Left renal cortex interstitium (tissue), 4 donors: Measurements from ENCODE around the gene SEMA3F. TPM values are rescaled to one million over a fixed set of nuclear protein-coding genes. Genes with fewer than 3 reads are reported as not detected.
"Not testable (repeated sequence)": the region's sequence is repeated elsewhere in the genome, so short reads cannot be mapped to it uniquely, and the experiment has no call there.

ENCODE experiments used
- DNase-seq, 4 donors: peaks; one replicate each; pipeline ENCODE4 v3.0.0-alpha.2; 2013; ENCODE audit warnings: low read depth in 4 of 4, low spot score in 2 of 4, missing footprints in 1 of 4
- polyA plus RNA-seq, 4 donors: library from polyadenylated mRNA; unstranded; fragments of 120-200 nt; gene quantifications; one replicate each; pipeline ENCODE4 v1.2.1, GENCODE V29; 2013; ENCODE audit not compliant: insufficient read length in 4 of 4

Gene SEMA3F
- polyA plus RNA-seq, 4 donors, result 68.6 to 101 (median 80.4) TPM

DNA sequence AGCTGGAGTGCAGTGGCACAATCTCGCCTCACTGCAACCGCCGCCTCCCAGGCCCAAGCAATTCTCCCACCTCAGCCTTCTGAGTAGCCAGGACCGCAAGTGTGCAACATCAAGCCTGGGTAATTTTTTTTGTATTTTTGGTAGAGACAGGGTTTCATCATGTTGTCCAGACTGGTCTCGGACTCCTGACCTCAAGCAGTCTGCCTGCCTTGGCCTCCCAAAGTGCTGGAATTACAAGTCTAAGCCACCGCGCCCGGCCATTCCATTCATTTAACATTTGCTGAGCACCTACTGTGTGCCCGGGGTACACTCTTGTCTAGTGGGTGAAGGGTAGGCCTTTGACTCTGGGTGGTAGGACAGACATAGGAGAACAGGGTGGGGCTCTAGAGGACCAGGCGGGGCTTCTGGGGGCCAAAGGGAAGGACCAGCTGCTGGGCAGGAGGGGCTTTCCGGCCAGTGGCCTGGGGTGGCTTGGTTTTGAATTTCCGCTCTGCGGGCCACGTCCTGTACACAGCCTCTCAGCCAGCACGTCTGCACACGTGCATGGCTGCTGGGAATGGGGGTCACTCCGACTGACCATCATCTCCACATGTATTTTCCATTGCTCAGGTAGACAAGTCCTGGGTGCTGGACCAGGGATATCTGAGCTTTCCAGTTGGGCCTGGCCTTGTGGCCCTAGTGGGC lies 52.4 kb downstream of the SEMA3F start:
- DNase-seq, result no peak

DNA sequence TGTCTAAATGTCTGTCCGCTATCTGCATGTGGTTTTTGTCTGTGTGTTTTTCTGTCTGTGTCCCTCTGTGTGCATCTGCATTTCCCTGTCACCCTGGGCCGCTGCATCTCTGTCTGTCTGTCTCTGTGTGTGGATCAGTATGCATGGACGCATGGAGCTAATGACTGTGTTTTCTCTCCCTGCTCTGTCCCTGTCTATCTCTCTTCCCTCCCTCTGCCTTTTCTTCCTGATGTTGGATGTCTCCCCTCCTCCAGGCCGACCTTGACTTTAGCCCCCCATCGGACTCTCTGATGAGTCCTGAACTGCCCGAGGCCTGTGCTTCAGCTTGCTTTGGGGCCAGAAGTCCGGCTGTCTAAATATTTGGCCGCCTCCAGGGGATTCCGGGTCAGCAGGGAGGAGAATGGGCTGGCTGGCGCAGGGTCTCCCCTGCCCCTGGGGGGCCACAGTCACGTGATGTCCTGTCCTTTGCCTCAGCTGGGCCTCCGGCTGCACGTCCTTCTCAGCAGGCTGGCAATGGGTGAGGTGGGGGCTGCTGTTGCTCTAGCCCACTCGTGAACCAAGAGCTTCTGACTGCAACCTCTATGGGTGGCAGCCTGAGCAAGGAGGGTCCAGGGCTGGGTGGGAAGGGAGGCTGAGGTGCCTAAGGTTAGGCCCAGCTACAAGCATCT lies 53.7 kb downstream of the SEMA3F start:
- DNase-seq, result no peak

DNA sequence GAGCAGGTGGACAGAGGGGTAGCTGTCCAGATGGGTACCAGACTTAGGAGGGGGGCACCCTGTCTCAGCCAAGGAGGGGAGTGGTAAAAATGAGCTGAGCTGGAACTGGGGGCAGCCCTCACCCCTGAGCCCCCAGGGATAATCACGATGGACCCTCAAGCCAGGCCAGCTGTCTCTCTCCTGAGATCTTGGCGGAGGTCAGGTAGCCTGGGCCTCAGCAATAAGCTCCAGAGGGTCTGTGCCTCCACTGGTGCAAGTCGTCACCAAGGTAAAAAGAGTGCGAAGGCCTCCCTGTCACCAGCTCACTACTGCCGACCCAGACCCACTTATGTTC lies 55.0 kb downstream of the SEMA3F start:
- no peak for DNase-seq

DNA sequence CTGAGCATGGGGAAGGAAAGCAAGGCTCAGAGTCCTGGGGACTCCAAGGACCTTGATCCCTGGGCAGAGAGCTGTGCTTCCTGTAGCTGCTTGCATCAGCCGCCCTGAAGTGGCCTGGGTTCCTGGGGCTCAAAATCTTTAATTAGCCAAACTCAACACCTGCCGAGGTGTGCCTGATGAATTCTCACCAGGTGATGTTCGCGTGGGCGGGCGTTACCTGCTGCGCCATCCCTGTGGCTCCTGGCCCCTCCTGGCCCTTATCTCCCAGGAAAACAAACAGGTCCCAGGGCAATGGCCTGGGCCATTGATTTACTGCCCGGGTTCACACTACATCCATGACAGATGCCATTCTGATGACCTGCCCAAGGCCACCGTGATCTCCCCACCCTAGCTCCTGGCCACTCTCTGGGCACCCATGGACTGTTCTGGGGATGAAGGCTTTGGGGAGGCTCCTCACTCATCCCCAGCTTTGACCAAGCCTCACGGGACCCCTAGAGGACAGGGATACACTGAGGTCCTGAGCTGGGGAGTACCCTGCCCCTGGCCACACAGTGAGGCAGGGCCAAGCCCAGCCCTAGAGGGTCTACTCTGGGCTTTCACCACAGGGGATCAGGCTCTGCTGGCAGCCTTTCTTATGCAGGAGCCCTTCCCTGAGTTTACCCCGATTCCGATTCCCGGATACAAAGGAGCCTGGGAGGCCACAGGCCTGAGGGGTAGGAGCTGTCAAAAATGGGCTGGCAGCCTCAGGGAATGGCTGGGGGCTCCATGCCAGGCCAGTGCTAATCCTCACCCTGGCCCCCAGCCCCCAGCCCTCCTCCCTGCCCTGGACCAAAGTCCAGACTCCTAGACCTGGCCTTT lies 55.6 kb downstream of the SEMA3F start:
- DNase-seq, result no peak

DNA sequence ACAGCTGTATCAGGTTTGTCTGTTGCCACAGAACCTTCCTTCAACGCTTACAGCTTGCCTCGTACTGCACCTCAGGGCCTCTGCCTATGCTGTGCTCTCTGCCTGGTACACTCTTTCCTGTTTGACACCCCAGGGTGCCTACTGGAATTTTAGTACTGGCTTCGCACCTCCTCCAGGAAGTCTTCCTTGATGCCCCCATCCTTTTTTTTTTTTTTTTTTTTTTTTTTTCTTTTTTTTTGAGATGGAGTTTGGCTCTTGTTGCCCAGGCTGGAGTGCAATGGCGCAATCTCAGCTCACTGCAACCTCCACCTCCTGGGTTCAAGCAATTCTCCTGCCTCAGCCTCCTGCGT lies 56.2 kb downstream of the SEMA3F start:
- DNase-seq, result not testable (repeated sequence)

DNA sequence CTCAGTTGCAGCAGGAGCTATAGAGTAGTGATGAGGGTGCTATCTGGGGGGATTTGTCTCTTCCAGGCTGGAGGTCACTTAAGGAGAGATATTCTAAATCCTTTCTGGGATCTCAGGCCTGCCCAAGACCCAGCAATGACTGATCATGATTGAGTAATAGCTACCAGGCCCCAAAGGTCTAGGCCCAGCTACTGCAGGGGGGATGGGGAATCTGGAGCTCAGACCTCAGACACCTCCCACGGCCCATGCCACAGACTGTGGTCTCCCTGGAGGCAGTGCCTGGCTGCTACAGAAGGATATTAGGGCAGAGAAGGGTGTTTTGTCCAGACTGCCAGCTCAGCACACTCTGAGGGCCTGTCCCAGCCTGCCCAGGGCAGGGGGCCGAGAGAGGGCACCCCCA lies 56.8 kb downstream of the SEMA3F start:
- DNase-seq, result no peak

DNA sequence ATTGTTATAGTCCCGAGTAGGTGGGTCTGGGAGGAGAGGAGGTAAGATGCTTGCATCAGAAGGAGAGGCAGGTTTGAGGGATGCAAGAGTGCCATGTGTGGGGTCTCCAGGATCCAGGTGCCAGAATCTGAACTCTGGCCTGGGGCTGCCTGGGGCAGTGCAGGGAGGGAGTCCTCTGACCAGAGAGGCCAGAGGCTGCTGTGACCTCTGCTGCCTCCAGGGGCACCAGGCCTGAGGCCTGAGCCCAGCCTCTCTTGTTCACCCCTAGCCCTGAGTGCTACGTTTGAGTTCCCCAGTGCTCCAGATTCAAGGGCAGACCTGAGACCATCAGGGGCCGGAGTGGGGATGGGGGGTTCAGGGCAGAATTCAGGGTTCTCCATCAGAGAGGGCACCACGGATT lies 57.4 kb downstream of the SEMA3F start:
- no peak for DNase-seq

DNA sequence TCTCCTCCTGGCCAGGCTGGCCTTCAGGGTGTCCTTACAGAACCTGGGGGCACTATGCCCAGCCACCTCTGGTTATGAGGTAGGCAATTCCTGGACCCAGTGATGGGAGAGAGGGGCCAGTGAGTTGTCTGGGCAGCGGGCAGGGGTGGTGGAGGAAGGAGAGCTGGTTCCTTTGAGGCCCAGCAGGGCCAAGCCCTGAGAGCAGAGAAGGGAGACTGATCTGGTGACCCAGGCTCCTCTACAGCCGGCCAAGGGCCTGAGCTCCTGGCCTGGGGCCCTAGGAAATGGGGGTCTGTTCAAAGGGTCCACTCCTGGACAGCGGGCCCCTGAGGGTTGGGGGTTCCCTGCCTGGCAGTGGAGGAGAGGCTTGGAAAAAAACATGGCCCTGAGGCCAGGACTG lies 57.8 kb downstream of the SEMA3F start:
- no peak for DNase-seq

DNA sequence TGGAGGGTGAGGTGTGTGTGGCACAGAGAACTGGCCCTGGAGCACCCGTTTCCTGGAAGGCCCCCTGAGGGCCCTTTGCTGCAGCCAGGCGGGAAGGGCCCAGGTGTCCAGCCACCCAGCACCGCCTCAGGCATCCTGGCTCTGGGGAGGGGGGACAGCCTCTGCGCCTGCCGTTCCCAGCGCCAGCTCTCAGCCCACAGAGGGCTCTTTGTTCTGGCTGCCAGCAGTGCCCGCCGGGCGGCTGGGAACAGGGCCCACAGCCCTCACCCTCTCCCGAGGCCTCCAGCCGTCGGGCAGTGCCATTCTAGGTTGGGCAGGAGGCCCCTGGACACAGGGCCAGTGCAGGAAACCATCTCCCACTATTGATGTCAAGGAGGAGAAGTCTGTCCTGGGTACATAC lies 58.2 kb downstream of the SEMA3F start:
- DNase-seq, result no peak

DNA sequence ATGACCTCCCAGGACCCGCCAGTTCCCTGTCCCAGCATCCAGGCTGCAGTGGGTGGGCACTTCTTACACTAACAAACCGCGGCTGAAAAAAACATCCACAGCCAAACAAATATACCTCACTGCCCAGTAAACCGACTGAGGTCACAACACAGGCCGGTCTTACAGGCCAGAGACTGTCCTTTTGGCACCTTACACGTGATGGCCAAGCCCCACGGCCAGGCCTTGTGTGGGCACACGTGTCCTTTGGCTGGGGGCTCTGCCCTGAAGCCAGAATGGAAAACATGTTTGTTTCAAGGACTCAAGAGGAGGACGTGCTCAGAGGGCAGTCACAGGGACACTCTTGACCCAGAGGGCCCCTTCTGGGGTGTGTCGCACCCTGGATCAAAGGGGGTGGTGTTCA lies 59.7 kb downstream of the SEMA3F start:
- DNase-seq, result no peak

DNA sequence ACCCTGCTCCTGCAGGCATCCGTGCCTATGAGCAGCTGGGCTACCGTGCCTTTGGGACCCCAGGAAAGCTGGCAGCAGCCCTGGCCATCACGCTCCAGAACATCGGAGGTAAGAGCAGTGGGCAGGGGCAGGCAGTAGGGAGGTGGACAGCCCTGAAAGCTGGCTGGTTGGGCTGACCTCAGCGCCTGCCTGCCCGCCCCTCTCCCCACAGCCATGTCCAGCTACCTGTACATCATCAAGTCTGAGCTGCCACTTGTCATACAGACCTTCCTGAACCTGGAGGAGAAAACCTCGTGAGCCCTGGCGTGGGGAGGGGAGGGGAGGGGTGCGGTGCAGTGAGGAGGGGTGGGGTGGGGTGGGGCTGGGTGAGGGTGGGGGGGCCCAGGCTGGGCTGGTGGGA lies 60.4 kb downstream of the SEMA3F start:
- no peak for DNase-seq

DNA sequence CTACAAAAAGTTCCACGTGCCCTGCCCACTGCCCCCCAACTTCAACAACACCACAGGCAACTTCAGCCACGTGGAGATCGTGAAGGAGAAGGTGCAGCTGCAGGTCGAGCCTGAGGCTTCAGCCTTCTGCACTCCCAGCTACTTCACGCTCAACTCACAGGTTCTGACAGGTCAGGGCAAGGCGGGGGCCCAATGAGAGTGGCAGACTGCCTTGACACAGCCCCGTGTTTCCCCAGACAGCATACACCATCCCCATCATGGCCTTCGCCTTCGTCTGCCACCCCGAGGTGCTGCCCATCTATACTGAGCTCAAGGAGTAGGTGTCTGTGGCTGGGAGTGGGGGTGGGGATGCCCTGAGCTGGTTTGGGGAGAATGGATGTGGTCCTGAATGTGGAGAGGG lies 62.6 kb downstream of the SEMA3F start:
- no peak for DNase-seq

DNA sequence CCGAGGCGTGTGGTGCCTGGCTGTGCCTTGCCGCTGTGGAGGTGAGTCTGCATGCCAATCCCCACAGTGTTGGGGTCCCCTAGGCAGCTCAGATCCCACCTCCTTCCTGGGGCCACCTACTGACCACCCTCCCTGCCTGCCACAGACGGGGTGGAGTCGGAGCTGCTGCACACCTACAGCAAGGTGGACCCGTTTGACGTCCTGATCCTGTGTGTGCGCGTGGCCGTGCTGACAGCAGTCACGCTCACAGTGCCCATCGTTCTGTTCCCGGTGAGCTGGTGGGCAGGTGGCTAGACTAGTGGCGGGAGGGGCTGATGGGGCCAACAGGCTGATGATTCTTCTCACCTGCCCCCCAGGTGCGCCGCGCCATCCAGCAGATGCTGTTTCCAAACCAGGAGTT lies 63.3 kb downstream of the SEMA3F start:
- no peak for DNase-seq

DNA sequence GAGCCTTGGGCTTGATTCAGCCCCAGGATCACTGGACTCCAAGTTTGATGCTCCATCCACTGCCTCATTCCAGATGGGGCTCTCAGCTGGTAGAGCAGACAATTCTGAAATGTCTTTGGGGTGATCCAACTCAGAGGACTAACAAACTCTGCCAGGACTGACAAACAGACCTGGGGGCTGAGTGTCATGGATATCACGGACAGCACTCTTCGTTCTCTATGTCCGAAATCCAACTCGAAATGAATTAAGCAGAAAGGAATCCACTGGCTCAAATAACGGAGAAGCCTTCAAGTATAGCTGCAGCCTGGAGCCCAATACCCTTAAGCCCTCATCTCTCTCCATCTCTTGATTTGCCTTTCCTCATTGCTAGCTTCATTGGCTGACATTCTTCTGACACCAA lies 64.2 kb downstream of the SEMA3F start:
- DNase-seq, result no peak

DNA sequence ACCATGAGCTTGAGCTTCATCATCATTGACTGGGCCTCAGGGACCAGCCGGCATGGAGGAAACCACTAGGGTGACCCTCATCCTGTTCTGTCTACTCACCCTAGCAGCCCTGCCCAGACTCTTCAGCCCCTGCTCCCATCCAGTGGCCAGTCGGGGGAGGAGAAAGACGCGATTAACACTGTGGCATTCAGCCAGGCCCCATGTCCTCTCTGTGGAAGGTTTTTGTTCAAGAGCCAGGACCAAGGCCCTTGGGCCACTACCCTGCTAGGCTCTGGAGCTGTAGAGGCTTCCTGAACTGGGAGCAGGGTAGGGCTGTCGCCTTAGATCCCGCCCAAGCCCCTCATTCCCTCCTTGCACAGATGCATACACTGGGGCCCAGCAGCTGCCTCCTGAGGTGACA lies 65.0 kb downstream of the SEMA3F start:
- no peak for DNase-seq

DNA sequence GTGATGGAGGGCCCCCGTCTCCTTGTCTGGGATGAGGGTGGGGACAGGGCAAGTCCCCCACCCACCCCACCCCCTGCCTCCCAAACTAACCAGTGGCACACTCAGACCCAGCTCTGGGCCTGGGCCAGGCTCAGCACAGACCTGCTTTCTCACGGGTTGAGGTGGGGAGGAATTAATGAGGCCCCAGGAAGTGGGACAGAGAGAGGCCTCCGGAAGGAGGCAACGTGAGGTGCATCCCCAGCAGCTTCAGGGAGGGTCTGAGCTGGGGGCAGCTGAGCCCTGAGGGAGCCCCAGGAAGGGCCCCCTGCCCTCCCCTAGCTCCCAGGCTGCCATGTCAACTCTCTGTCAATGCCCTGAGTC lies 65.9 kb downstream of the SEMA3F start:
- DNase-seq, result no peak

DNA sequence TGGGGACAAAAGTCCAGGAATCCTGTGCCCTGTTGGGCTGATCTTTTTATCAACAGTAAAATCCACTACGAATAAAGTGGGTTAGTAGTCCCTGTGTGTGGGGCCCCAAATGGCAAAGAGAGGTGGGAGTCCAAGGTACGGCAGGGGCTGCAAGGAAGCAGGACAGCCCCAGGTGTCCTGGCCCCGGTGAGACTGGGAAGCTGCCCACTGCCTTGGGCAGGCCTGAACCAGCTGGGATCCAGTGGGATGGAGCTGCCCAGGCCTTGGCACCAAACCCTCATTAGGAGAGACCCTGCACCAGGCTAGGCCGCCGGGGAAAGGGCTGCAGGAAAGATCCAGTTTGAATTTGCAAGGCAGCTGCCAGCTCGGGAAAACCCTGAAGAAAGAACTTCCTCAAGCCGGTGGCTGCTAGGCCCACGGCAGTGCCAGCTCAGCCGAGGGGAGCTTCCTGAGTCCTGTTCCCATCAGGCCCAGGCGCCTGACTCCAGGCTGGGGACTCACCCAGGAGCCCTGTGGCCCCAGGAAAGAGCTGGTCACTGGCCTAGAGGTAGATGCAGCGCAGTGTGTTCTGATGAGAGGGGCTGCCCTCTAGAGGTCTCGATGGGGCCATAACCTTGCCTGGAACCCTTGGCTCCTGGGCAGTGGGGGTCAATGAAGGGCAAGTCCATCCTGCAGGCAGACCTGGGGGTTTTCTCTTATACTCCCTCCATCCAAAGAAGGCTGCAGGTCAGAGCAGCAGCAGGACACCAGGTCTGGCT lies 66.5 kb downstream of the SEMA3F start:
- DNase-seq, result no peak

DNA sequence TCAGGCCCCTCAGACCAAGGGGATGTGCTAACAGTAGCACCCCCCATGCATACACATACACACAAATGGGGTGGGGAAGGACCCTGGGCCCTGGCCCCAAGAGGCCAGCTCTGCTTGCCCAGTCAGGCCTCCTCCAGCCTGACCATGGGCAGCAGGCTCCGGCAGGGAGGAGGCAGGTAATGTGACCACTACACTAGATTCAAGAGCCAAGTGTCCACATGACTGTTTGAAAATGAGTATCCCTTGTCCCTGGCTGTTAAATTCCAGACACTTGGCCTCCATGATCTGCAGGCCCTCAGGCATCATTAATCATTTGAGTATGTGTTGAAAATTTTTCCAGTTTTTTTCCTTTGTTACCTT lies 67.0 kb downstream of the SEMA3F start:
- DNase-seq, result no peak

DNA sequence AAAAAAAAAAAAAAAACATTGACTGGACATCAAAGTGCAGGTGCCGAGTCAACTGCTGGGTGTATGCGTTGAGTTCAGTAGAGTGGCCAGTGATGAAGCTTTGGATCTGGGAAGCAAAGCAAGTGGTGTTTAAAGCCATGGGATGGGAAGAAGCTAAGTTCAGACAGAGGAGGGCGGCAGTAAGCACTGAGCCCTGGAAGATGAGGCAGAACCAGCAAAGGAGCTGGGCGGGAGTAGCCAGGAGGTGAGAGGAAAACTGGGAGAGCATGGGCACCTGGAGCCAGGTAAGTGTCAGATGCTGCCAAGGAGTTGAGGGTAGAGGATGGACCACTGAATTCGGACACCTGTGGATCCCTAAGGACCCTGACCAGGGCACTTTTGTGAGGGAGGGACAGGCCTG lies 69.5 kb downstream of the SEMA3F start:
- no peak for DNase-seq

DNA sequence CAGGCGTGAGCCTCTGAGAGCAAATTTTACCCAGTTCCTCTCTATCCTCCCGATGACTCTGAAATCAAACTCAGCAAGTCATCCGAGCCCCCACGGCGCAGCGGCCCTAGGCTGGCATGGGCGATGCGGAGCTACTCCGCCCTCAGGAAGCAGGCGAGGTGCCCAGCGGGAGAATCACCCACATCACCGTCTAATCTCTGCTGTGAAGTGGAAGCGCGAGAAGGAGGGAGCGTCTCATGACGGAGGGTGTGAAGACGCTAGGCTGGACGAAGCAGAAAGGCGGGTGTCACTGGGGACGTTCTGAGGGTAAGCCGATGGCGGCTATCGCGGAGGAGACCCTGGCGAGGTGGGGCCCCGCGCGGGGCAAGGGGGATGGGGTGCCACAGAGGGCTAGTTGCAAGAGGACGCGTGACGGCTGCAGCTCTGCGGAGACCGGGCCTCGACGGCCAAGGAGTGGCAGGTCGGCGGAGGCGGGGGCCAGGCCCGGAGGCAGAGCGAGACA lies 71.8 kb downstream of the SEMA3F start:
- no peak for DNase-seq
